PC-3 (cell line): ENCODE data around the gene NCAPD2. TPM values are rescaled to one million over a fixed set of nuclear protein-coding genes. Genes with fewer than 3 reads are reported as not detected.

Source experiments
- ATAC-seq: fragments of 200-7000 bp; cut with Tn5 transposase; 2 replicates; pipeline ENCODE4 v1.9.1; 2020; ENCODE audit warnings: mild to moderate bottlenecking, moderate library complexity
- BruUV-seq: library from RNA; stranded (reverse); fragments of 400-500 nt; replicated peaks from 2 replicates; lab custom pipeline; 2021; lab: Mats Ljungman, UMichigan
- CTCF ChIA-PET: fragments of 300-600 bp; sonication (Branson Sonifier 250); formaldehyde crosslinking; loops from one replicate; lab custom pipeline; 2022; ENCODE audit warnings: antibody characterized with exemption; lab: Charles Lee
- POLR2A ChIA-PET: fragments of 300-600 bp; sonication (Branson Sonifier 250); formaldehyde crosslinking; loops from one replicate; lab custom pipeline; 2022; ENCODE audit warnings: antibody characterized with exemption; ENCODE audit not compliant: unreplicated experiment; lab: Charles Lee
- DNase-seq: peaks from one replicate; pipeline ENCODE4 v3.0.0-alpha.2; 2015
- H2AFZ ChIP-seq: fragments of 300-600 bp; sonication (generic); 2 replicates; pipeline ENCODE4 v1.6.0; 2016; ENCODE audit warnings: antibody characterized with exemption, low read length
- H3F3A ChIP-seq: fragments of 300-600 bp; sonication (generic); one replicate; pipeline ENCODE4 v1.6.0; 2017; ENCODE audit warnings: antibody characterized with exemption, low read length, control low read depth, mild to moderate bottlenecking; ENCODE audit not compliant: unreplicated experiment
- H3K27ac ChIP-seq: fragments of 300-600 bp; sonication (generic); 2 replicates; pipeline ENCODE4 v1.5.1; 2016; ENCODE audit warnings: mild to moderate bottlenecking, low read length
- H3K27me3 ChIP-seq: fragments of 300-600 bp; sonication (generic); 2 replicates; pipeline ENCODE4 v1.6.1; 2016; ENCODE audit warnings: low read length, mixed read lengths
- H3K36me3 ChIP-seq: fragments of 300-600 bp; sonication (generic); 2 replicates; pipeline ENCODE4 v1.6.1; 2016; ENCODE audit warnings: low read depth, mixed run types, low read length, mixed read lengths
- H3K4me1 ChIP-seq: fragments of 300-600 bp; sonication (generic); 2 replicates; pipeline ENCODE4 v1.5.1; 2016; ENCODE audit warnings: low read length; ENCODE audit not compliant: insufficient read depth
- H3K4me2 ChIP-seq: fragments of 300-600 bp; sonication (generic); 2 replicates; pipeline ENCODE4 v1.6.0; 2016; ENCODE audit warnings: low read length
- H3K4me3 ChIP-seq: fragments of 300-600 bp; sonication (generic); 2 replicates; pipeline ENCODE4 v1.5.1; 2016; ENCODE audit warnings: mild to moderate bottlenecking, low read length, mixed read lengths
- H3K79me2 ChIP-seq: fragments of 300-600 bp; sonication (generic); 2 replicates; pipeline ENCODE4 v1.6.1; 2017; ENCODE audit warnings: low read length, mixed read lengths
- H3K9ac ChIP-seq: fragments of 300-600 bp; sonication (generic); 2 replicates; pipeline ENCODE4 v1.6.0; 2016; ENCODE audit warnings: mild to moderate bottlenecking, low read length
- H3K9me2 ChIP-seq: fragments of 300-600 bp; sonication (generic); replicated peaks from 2 replicates; pipeline ENCODE4 v1.6.1; 2016; ENCODE audit warnings: mixed run types, low read length, mixed read lengths
- H3K9me3 ChIP-seq: fragments of 300-600 bp; sonication (generic); 2 replicates; pipeline ENCODE4 v1.6.1; 2016; ENCODE audit warnings: low read length, mixed read lengths
- H4K20me1 ChIP-seq: fragments of 300-600 bp; sonication (generic); 2 replicates; pipeline ENCODE4 v1.6.1; 2016; ENCODE audit warnings: low read length, mixed read lengths
- EZH2 ChIP-seq: fragments of 300-600 bp; sonication (generic); IDR thresholded peaks from one replicate; pipeline ENCODE4 v1.6.1; 2017; ENCODE audit warnings: antibody characterized with exemption, mild to moderate bottlenecking, low read length; ENCODE audit not compliant: unreplicated experiment
- EZH2phosphoT487 ChIP-seq: fragments of 300-600 bp; sonication (generic); IDR thresholded peaks from 2 replicates; pipeline ENCODE4 v1.6.1; 2018; ENCODE audit warnings: mild to moderate bottlenecking, antibody characterized with exemption, low read length, borderline replicate concordance
- intact Hi-C: fragments of 100-400 bp; cut with micrococcal nuclease; formaldehyde crosslinking; loops from 2 replicates; pipeline ENCODE4 v1.9.0; 2023
- total RNA-seq: library from RNA; depleted of rRNA; stranded (reverse); fragments of >200 nt; gene quantifications from 2 replicates; pipeline ENCODE4 v1.2.3, GENCODE V29; 2014
- TF ChIP-seq, protein P1 (sequence below): fragments of 300-600 bp; sonication (generic); conservative IDR thresholded peaks from 2 replicates; pipeline ENCODE4 v1.5.1; 2017; ENCODE audit warnings: antibody characterized with exemption, low read depth, mild to moderate bottlenecking, low read length

The NCAPD2 gene
- total RNA-seq, 1 experiment from 2014 or later = 105 TPM

- ChIA-PET POLR2A (no interaction called here), CTCF (no interaction called here)
- TF ChIP-seq EZH2 (no peak), EZH2phosphoT487 (no peak)
- TF ChIP-seq, protein P1, sequence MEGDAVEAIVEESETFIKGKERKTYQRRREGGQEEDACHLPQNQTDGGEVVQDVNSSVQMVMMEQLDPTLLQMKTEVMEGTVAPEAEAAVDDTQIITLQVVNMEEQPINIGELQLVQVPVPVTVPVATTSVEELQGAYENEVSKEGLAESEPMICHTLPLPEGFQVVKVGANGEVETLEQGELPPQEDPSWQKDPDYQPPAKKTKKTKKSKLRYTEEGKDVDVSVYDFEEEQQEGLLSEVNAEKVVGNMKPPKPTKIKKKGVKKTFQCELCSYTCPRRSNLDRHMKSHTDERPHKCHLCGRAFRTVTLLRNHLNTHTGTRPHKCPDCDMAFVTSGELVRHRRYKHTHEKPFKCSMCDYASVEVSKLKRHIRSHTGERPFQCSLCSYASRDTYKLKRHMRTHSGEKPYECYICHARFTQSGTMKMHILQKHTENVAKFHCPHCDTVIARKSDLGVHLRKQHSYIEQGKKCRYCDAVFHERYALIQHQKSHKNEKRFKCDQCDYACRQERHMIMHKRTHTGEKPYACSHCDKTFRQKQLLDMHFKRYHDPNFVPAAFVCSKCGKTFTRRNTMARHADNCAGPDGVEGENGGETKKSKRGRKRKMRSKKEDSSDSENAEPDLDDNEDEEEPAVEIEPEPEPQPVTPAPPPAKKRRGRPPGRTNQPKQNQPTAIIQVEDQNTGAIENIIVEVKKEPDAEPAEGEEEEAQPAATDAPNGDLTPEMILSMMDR = no peak
- H3F3A ChIP-seq = no peaks in the 10 kb centered on the region
- no peak overlapping the region for H3K4me3 ChIP-seq
- no peaks in the 10 kb centered on the region for H3K9me2 ChIP-seq
- H3K4me2 ChIP-seq = no peak overlapping the region
- H3K36me3 ChIP-seq = no peaks in the 10 kb centered on the region
- no peaks in the 10 kb centered on the region for H3K9me3 ChIP-seq
- H3K79me2 ChIP-seq = no peaks in the 10 kb centered on the region
- H2AFZ ChIP-seq = no peak overlapping the region
- H3K4me1 ChIP-seq = peaks cover 8% of the 10 kb centered on the region; the same call in 1 of the 2 replicates
- H3K27ac ChIP-seq = no peak overlapping the region
- no peak for ATAC-seq
- intact Hi-C loops = no loop called here
- H3K27me3 ChIP-seq = no peaks in the 10 kb centered on the region
- BruUV-seq = no TSS peak
- DNase-seq = no peak
- H3K9ac ChIP-seq = no peak overlapping the region
- H4K20me1 ChIP-seq = no peaks in the 10 kb centered on the region
Observed at GRCh38 chr12:6450091-6450868, 43.6 kb upstream of the NCAPD2 start.

DNA sequence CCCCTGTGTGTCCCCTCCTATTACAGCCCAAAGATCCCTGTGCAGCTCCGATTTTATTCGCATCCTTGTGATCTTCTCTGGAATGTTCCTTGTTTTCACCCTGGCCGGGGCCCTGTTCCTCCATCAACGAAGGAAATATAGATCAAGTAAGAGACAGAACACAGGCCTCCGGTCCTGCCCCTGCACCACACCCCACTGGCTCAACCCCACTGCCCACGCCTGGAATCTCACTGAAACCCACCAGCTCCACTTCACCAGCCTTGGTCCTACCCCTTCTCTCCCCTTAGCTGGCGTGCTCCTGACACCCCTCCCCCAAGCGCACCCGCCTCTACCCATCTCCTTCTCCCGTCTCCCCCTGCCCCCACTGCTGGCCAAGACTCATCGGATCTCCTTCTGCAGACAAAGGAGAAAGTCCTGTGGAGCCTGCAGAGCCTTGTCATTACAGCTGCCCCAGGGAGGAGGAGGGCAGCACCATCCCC is 43.0 kb upstream of the NCAPD2 start:
- Histone ChIP-seq H3K4me1 (peaks cover 8% of the 10 kb centered on the region; the same call in 1 of the 2 replicates), H3K4me3 (no peak overlapping the region), H3K9ac (no peak overlapping the region), H3K9me3 (no peaks in the 10 kb centered on the region), H3K4me2 (no peak overlapping the region), H3F3A (no peaks in the 10 kb centered on the region), H3K27ac (no peak overlapping the region), H4K20me1 (no peaks in the 10 kb centered on the region), H3K27me3 (no peaks in the 10 kb centered on the region), H3K36me3 (no peaks in the 10 kb centered on the region), H3K79me2 (no peaks in the 10 kb centered on the region), H2AFZ (no peak overlapping the region), H3K9me2 (no peaks in the 10 kb centered on the region)
- no peak; the same call in 1 of the 2 replicates for ATAC-seq
- no TSS peak for BruUV-seq
- intact Hi-C loops = no loop called here
- CTCF ChIA-PET = no interaction called here
- DNase-seq = no peak
- POLR2A ChIA-PET = no interaction called here
- no peak for TF ChIP-seq EZH2
- TF ChIP-seq, protein P1 = no peak
- TF ChIP-seq EZH2phosphoT487 = no peak
